ENCODE data around the gene FAM50A.

The FAM50A gene

GRCh38 chrX:154459832-154460231 lies 15.9 kb downstream of the FAM50A start:
- Histone ChIP-seq H3K4me3 (ENCODE audit: low read depth in 1 of 2, low read length in 2 of 2) (peak overlapping the region in 1 of 2 donors; percentile 27), H3K4me1 (ENCODE audit: insufficient read depth, low read length) (no peaks in the 10 kb centered on the region), H3K9me3 (ENCODE audit: low read length) (no peaks in the 10 kb centered on the region), H3K27me3 (ENCODE audit: control insufficient read depth in 1 of 2, insufficient read depth in 2 of 2, low read length in 2 of 2) (no peaks in the 10 kb centered on the region), H3K9ac (ENCODE audit: low read length) (no peak overlapping the region), H3K27ac (ENCODE audit: low read depth, low read length) (no peak overlapping the region), H3K36me3 (ENCODE audit: insufficient read depth, low read length) (no peaks in the 10 kb centered on the region)

GRCh38 chrX:154460326-154460725 lies 16.4 kb downstream of the FAM50A start:
- no peak overlapping the region for H3K27ac ChIP-seq (ENCODE audit: low read depth, low read length)

DNA sequence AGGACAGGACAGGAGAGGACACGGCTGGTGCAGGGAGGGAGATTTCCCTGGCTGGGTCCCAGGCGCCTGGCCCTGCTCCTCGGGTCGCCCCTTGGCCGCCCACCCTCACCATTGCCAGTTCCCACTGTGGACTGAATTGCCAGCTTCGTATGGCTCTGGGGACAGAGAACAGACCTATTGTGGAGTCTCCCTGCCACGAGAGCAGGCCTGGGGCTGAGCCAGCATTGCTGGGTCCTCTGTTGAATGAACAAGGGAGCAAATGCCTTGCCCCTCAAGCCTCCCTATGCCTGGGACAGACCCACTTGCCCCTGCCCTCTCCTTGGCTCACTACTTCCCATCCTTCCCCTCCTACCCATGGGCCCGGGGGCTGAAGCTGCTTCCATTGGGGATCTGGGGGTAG lies 18.5 kb downstream of the FAM50A start:
- no peaks in the 10 kb centered on the region for H3K36me3 ChIP-seq (ENCODE audit: insufficient read depth, low read length)
- no peak overlapping the region for H3K9ac ChIP-seq (ENCODE audit: low read length)
- H3K27ac ChIP-seq (ENCODE audit: low read depth, low read length): no peak overlapping the region
- H3K9me3 ChIP-seq (ENCODE audit: low read length): no peaks in the 10 kb centered on the region
- no peaks in the 10 kb centered on the region for H3K27me3 ChIP-seq (ENCODE audit: control insufficient read depth in 1 of 2, insufficient read depth in 2 of 2, low read length in 2 of 2)
- H3K4me1 ChIP-seq (ENCODE audit: insufficient read depth, low read length): no peaks in the 10 kb centered on the region
- no peak overlapping the region for H3K4me3 ChIP-seq (ENCODE audit: low read depth in 1 of 2, low read length in 2 of 2)

More at GRCh38 chrX:154460326-154460725, 16.4 kb downstream of the FAM50A start:
- Histone ChIP-seq H3K9me3 (ENCODE audit: low read length) (no peaks in the 10 kb centered on the region), H3K4me3 (ENCODE audit: low read depth in 1 of 2, low read length in 2 of 2) (no peak overlapping the region), H3K27me3 (ENCODE audit: control insufficient read depth in 1 of 2, insufficient read depth in 2 of 2, low read length in 2 of 2) (no peaks in the 10 kb centered on the region), H3K4me1 (ENCODE audit: insufficient read depth, low read length) (no peaks in the 10 kb centered on the region), H3K36me3 (ENCODE audit: insufficient read depth, low read length) (no peaks in the 10 kb centered on the region), H3K9ac (ENCODE audit: low read length) (no peak overlapping the region)

GRCh38 chrX:154463611-154464220 lies 19.8 kb downstream of the FAM50A start:
- no peaks in the 10 kb centered on the region for H3K9me3 ChIP-seq (ENCODE audit: low read length)
- H3K27ac ChIP-seq (ENCODE audit: low read depth, low read length): no peak overlapping the region
- peaks cover 2% of the 10 kb centered on the region for H3K36me3 ChIP-seq (ENCODE audit: insufficient read depth, low read length)
- no peaks in the 10 kb centered on the region for H3K4me1 ChIP-seq (ENCODE audit: insufficient read depth, low read length)
- no peak overlapping the region for H3K9ac ChIP-seq (ENCODE audit: low read length)
- H3K27me3 ChIP-seq (ENCODE audit: control insufficient read depth in 1 of 2, insufficient read depth in 2 of 2, low read length in 2 of 2): no peaks in the 10 kb centered on the region
- no peak overlapping the region for H3K4me3 ChIP-seq (ENCODE audit: low read depth in 1 of 2, low read length in 2 of 2)

DNA sequence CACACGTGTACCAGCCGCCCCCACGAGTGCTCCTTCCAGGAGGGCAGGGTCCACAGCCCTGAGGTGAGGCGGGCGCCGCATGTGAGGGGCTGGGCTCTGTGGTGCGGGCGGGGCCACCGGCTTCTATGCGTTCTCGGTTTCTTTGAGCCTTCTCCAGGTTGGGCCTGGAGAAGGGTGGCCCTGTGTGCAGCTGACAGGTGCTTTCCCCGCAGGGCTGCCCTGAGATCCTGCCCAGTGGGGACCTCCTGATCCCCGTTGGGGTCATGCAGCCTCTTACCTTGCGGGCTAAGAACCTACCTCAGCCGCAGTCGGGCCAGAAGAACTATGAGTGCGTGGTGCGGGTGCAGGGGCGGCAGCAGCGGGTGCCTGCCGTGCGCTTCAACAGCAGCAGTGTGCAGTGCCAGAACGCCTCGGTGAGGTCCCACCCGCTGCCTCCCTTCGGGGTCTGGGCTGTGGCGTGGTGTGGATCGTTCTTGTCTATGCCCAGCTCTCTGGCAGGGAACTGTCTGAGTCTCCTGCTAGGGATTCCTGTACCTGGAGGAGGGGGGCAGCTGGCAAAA lies 20.9 kb downstream of the FAM50A start:
- H3K9me3 ChIP-seq (ENCODE audit: low read length): no peaks in the 10 kb centered on the region

DNA sequence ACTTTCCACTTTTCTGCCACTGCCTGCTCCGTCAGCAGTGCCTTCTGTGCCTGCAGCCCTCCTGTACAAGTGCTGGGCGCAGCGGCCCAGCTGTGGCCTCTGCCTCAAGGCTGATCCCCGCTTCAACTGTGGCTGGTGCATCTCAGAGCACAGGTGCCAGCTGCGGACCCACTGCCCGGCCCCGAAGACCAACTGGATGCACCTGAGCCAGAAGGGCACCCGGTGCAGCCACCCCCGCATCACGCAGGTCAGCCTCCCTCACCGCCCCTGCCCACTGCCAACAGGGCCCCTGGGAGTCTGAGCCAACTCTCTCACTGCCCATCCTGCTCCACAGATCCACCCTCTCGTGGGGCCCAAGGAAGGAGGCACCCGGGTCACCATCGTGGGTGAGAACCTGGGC lies 21.7 kb downstream of the FAM50A start:
- no peaks in the 10 kb centered on the region for H3K4me1 ChIP-seq (ENCODE audit: insufficient read depth, low read length)
- no peaks in the 10 kb centered on the region for H3K27me3 ChIP-seq (ENCODE audit: control insufficient read depth in 1 of 2, insufficient read depth in 2 of 2, low read length in 2 of 2)
- H3K9ac ChIP-seq (ENCODE audit: low read length): no peak overlapping the region
- no peak overlapping the region for H3K27ac ChIP-seq (ENCODE audit: low read depth, low read length)
- H3K4me3 ChIP-seq (ENCODE audit: low read depth in 1 of 2, low read length in 2 of 2): no peak overlapping the region
- no peaks in the 10 kb centered on the region for H3K9me3 ChIP-seq (ENCODE audit: low read length)
- peaks cover 8% of the 10 kb centered on the region for H3K36me3 ChIP-seq (ENCODE audit: insufficient read depth, low read length)

More for the DNA sequence above, 20.9 kb downstream of the FAM50A start:
- H3K4me1 ChIP-seq (ENCODE audit: insufficient read depth, low read length): no peaks in the 10 kb centered on the region
- H3K27me3 ChIP-seq (ENCODE audit: control insufficient read depth in 1 of 2, insufficient read depth in 2 of 2, low read length in 2 of 2): no peaks in the 10 kb centered on the region
- H3K4me3 ChIP-seq (ENCODE audit: low read depth in 1 of 2, low read length in 2 of 2): no peak overlapping the region
- peaks cover 8% of the 10 kb centered on the region for H3K36me3 ChIP-seq (ENCODE audit: insufficient read depth, low read length)
- no peak overlapping the region for H3K27ac ChIP-seq (ENCODE audit: low read depth, low read length)
- H3K9ac ChIP-seq (ENCODE audit: low read length): no peak overlapping the region

- Histone ChIP-seq H3K4me1 (ENCODE audit: insufficient read depth, low read length) (no peaks in the 10 kb centered on the region), H3K9me3 (ENCODE audit: low read length) (no peaks in the 10 kb centered on the region), H3K36me3 (ENCODE audit: insufficient read depth, low read length) (peaks cover 8% of the 10 kb centered on the region), H3K9ac (ENCODE audit: low read length) (no peak overlapping the region), H3K27me3 (ENCODE audit: control insufficient read depth in 1 of 2, insufficient read depth in 2 of 2, low read length in 2 of 2) (no peaks in the 10 kb centered on the region), H3K4me3 (ENCODE audit: low read depth in 1 of 2, low read length in 2 of 2) (no peak overlapping the region), H3K27ac (ENCODE audit: low read depth, low read length) (no peak overlapping the region)
Measured at GRCh38 chrX:154466036-154466435, 22.1 kb downstream of the FAM50A start.

DNA sequence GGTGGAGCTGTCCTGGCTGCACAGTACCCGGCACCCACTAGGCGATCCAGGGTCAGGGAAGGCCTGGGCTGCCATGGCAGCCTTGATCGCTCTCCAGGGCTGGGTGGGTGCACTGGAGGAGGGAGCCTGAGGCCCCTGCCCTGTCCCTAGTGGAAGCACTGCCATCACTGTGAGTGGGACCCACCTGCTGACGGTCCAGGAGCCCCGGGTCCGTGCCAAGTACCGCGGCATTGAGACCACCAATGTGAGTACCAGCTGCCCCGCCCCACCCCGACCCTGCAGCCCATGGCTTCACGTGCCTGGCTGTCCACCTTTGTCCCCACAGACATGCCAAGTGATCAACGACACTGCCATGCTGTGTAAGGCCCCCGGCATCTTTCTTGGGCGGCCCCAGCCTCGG lies 23.0 kb downstream of the FAM50A start:
- H3K36me3 ChIP-seq (ENCODE audit: insufficient read depth, low read length): peaks cover 8% of the 10 kb centered on the region
- H3K4me3 ChIP-seq (ENCODE audit: low read depth in 1 of 2, low read length in 2 of 2): no peak overlapping the region
- H3K27ac ChIP-seq (ENCODE audit: low read depth, low read length): no peak overlapping the region
- no peak overlapping the region for H3K9ac ChIP-seq (ENCODE audit: low read length)
- H3K27me3 ChIP-seq (ENCODE audit: control insufficient read depth in 1 of 2, insufficient read depth in 2 of 2, low read length in 2 of 2): no peaks in the 10 kb centered on the region
- no peaks in the 10 kb centered on the region for H3K9me3 ChIP-seq (ENCODE audit: low read length)
- H3K4me1 ChIP-seq (ENCODE audit: insufficient read depth, low read length): no peaks in the 10 kb centered on the region

GRCh38 chrX:154467556-154467955 lies 23.6 kb downstream of the FAM50A start:
- H3K27ac ChIP-seq (ENCODE audit: low read depth, low read length): no peak overlapping the region
- H3K36me3 ChIP-seq (ENCODE audit: insufficient read depth, low read length): peaks cover 8% of the 10 kb centered on the region
- no peaks in the 10 kb centered on the region for H3K27me3 ChIP-seq (ENCODE audit: control insufficient read depth in 1 of 2, insufficient read depth in 2 of 2, low read length in 2 of 2)
- no peak overlapping the region for H3K4me3 ChIP-seq (ENCODE audit: low read depth in 1 of 2, low read length in 2 of 2)
- H3K4me1 ChIP-seq (ENCODE audit: insufficient read depth, low read length): no peaks in the 10 kb centered on the region
- no peaks in the 10 kb centered on the region for H3K9me3 ChIP-seq (ENCODE audit: low read length)
- no peak overlapping the region for H3K9ac ChIP-seq (ENCODE audit: low read length)

DNA sequence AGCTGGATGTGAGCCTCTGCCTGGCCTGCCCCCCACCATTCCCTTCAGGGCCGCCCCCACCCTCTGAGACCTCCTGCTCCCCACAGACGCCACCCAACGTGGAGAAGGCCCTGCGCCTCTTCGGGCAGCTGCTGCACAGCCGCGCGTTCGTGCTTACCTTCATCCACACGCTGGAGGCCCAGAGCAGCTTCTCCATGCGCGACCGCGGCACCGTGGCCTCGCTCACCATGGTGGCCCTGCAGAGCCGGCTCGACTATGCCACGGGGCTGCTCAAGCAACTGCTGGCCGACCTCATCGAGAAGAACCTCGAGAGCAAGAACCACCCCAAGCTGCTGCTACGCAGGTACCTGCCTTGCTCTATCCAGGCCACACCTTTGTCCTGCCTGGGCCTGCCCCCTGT lies 24.3 kb downstream of the FAM50A start:
- Histone ChIP-seq H3K4me3 (ENCODE audit: low read depth in 1 of 2, low read length in 2 of 2) (no peak overlapping the region), H3K36me3 (ENCODE audit: insufficient read depth, low read length) (peaks cover 8% of the 10 kb centered on the region), H3K9ac (ENCODE audit: low read length) (no peak overlapping the region), H3K4me1 (ENCODE audit: insufficient read depth, low read length) (no peaks in the 10 kb centered on the region), H3K9me3 (ENCODE audit: low read length) (no peaks in the 10 kb centered on the region), H3K27me3 (ENCODE audit: control insufficient read depth in 1 of 2, insufficient read depth in 2 of 2, low read length in 2 of 2) (no peaks in the 10 kb centered on the region), H3K27ac (ENCODE audit: low read depth, low read length) (no peak overlapping the region)

DNA sequence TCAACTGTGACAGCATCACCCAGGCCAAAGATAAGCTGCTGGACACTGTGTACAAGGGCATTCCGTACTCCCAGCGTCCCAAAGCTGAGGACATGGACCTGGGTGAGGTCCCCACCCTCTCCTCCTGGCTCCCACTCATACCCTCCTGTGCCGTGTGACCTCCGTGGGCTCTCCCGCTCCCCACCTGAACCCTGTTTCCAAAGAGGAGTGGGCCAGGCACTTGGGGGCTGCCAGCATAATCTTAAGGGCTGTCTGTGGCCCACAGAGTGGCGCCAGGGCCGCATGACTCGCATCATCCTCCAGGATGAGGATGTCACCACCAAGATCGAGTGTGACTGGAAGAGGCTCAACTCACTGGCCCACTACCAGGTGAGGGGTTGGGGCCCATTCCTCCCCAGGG lies 25.2 kb downstream of the FAM50A start:
- no peaks in the 10 kb centered on the region for H3K27me3 ChIP-seq (ENCODE audit: control insufficient read depth in 1 of 2, insufficient read depth in 2 of 2, low read length in 2 of 2)
- peaks cover 8% of the 10 kb centered on the region for H3K36me3 ChIP-seq (ENCODE audit: insufficient read depth, low read length)
- H3K27ac ChIP-seq (ENCODE audit: low read depth, low read length): no peak overlapping the region

GRCh38 chrX:154469880-154470279 lies 25.9 kb downstream of the FAM50A start:
- no peaks in the 10 kb centered on the region for H3K9me3 ChIP-seq (ENCODE audit: low read length)
- no peak overlapping the region for H3K9ac ChIP-seq (ENCODE audit: low read length)
- H3K4me1 ChIP-seq (ENCODE audit: insufficient read depth, low read length): no peaks in the 10 kb centered on the region
- no peak overlapping the region for H3K4me3 ChIP-seq (ENCODE audit: low read depth in 1 of 2, low read length in 2 of 2)
- H3K36me3 ChIP-seq (ENCODE audit: insufficient read depth, low read length): peaks cover 8% of the 10 kb centered on the region
- no peaks in the 10 kb centered on the region for H3K27me3 ChIP-seq (ENCODE audit: control insufficient read depth in 1 of 2, insufficient read depth in 2 of 2, low read length in 2 of 2)
- H3K27ac ChIP-seq (ENCODE audit: low read depth, low read length): no peak overlapping the region

More for the DNA sequence above, 25.2 kb downstream of the FAM50A start:
- H3K4me3 ChIP-seq (ENCODE audit: low read depth in 1 of 2, low read length in 2 of 2): no peak overlapping the region
- H3K9ac ChIP-seq (ENCODE audit: low read length): no peak overlapping the region
- no peaks in the 10 kb centered on the region for H3K9me3 ChIP-seq (ENCODE audit: low read length)
- no peaks in the 10 kb centered on the region for H3K4me1 ChIP-seq (ENCODE audit: insufficient read depth, low read length)
